ENCODE measurements around the gene SOS2.

DNA sequence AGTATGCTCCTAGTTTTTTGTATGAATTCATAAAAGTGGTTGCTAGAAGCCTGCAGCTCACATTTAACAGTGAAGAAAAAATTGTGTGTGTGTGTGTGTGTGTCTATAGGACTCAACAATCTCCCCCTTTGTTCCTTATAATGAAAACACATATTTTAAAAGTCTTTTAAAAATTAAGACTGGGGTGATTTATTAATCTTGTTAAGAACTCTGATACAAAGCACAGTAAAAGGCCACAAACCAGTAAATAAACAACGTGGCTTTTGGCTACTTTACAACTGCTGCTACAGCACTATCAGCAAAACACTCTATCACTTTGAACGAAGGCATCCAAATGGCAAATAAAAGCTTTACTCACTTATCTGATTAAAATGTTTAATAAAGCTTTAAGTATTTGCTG lies 114.4 kb downstream of the SOS2 start:
- TF ChIP-seq, protein P1, sequence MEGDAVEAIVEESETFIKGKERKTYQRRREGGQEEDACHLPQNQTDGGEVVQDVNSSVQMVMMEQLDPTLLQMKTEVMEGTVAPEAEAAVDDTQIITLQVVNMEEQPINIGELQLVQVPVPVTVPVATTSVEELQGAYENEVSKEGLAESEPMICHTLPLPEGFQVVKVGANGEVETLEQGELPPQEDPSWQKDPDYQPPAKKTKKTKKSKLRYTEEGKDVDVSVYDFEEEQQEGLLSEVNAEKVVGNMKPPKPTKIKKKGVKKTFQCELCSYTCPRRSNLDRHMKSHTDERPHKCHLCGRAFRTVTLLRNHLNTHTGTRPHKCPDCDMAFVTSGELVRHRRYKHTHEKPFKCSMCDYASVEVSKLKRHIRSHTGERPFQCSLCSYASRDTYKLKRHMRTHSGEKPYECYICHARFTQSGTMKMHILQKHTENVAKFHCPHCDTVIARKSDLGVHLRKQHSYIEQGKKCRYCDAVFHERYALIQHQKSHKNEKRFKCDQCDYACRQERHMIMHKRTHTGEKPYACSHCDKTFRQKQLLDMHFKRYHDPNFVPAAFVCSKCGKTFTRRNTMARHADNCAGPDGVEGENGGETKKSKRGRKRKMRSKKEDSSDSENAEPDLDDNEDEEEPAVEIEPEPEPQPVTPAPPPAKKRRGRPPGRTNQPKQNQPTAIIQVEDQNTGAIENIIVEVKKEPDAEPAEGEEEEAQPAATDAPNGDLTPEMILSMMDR (IDR thresholded peaks at IDR 0.05; ENCODE audit: insufficient read depth, low read length, poor library complexity, severe bottlenecking): no peak
- TF ChIP-seq EZH2phosphoT487 (conservative IDR thresholded peaks at IDR 0.05; ENCODE audit: low read length): no peak

All from SU-DHL-6 (cell line).